GM19193 (cell line): Measurements from ENCODE around the gene SPPL2B.

ENCODE experiments used
- POLR2A ChIP-seq: IDR thresholded peaks from 4 replicates; pipeline ENCODE4 v1.6.1; 2011; ENCODE audit not compliant: insufficient read depth, insufficient read length; ENCODE audit errors: extremely low read depth

The SPPL2B gene

DNA sequence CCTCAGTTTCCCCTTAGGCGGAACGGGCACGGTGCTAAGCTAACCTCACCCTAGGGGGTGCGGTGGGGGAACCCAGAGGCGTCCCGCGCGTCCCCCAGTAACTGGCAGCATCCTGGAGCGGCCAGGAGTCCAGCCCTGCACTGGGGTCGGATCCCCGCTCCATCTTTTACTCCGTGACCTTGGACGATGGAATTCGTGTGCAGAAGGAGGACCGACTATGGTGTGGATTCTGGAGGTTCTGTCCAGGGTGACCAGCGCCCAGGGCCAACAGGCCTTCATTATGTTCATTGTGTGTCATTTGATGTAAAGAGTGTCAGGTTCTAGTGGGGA lies 630 bp downstream of the SPPL2B start:
- TF ChIP-seq POLR2A: no peak

DNA sequence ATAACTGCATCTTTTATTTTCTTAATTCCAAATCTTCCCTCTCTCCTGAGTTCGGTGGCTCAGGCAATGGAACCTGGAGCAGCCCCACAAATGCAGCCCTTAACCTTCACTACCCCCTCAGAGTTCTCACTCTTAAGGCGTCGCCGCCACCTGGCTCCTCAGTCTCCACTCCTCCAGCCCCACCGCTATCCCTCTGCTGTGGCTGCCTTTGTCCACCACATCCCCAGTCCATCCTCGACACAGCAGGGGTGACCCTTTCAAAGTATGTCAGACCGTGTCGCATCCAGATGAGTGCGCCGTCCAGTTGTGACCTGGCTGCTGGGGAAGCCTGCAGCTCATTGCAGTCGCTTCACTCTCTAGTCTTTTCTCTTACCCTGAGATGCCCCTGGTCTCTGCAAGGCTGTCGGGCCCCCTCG lies 1.0 kb downstream of the SPPL2B start:
- TF ChIP-seq POLR2A: no peak

DNA sequence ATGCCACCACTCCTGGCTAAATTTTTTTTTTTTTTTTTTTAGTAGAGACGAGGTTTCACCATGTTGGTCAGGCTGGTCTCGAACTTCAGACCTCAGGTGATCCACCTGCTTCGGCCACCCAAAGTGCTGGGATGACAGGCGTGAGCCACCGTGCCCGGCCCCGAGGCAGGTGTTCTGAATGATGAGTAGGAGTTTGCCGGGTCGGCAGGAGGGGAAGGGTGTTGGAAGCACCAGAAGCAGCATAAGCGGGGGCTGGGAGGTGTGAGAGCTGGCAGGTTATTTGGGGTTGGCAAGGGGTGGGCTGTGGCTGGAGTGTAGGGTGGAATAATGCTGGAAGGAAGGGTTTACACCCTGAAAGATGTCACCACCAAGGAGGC lies 1.8 kb downstream of the SPPL2B start:
- TF ChIP-seq POLR2A: no peak

DNA sequence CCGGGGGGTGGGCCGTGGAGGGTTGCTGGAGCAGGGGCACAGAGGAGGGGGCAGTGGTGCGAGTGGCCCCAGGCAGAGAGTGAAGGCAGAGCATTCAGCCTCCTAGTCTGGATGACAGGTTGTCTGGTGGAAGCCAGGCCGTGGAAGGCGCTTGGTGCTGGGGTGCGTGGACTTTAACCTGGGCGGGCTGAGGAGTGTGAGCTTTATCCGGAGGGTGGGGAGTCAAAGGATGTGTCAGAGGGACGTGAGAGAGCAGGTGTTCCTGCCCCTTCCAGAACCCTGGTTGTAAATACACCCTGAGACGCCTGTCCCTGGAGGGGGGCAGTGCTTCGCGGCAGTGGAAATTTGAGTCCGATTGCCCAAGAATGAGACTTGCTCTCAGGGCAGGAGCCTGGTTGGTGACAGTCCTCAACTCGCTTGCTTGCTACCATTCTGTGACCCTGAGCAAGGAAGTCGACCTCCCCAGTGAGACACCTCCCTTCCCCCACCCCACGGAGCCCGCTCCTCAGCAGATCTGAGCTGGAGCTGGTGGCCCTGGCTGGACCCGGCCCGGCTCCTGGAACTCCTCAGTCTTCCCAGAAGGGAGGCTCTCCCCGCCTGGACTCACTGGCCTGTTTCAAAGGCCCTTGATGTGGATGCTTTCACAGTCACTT lies 2.3 kb downstream of the SPPL2B start:
- no peak for TF ChIP-seq POLR2A

DNA sequence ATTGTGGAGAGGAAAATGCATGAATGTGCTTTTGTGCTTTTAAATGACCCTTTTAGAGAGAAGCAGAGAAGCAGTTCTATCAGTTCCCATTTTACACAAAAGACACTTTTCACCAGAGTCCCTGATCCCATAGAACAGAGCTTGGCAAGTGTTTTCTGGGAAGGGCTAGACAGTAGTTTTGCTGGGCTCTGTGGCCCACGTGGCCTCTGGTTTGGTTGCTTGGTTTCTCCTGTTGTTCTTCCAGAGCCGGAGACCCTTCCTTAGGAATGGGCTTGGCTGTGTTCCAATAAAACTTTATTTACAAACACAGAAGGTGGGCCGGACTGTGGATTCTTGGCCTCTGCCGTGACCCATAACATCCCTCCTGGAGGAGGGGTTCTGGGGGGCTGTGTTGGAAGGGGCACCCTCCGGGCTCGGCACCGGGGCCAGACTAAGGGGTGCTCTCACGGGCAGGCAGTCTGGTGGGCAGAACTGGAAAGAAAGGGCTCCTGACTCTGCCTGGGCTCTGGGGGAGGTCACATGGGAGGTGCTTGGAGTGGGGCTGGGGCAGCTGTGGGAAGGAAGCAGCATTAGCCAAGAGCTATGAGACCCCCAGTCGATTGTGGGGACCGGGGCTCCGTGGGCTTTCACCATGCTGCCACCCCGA lies 3.2 kb downstream of the SPPL2B start:
- no peak for TF ChIP-seq POLR2A

DNA sequence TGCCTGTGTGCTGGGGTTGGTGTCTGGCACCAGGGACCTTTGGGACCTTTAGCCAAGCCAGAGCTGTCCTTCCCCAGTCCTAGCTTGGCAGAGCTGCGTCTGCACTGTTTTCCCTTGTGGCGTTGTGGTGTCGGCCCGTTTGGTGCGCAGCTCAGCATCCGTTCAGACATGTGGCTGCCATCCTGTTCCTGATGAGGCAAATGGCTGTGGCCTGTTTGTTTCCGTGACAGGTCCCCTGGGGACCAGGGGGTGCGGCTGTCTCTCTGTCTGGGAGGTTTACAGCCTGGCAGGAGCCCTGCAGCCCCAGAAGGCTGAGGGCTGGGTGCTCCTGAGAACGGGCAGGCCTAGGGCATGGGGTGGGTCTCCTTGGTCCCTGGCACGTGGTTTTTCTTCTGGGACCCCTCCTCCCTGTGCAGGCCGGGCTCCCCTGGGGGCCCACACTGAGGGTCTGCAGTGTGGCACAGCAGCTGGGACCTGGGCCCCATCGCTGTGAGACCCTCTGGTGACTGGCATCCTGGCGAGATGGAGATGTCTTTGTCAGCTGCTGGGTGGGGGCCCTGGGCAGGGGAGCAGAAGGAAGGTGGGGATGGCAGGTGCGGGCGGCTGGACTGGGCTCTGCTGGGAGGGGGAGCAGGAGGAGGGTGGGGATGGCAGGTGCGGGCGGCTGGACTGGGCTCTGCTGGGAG lies 4.0 kb downstream of the SPPL2B start:
- no peak for TF ChIP-seq POLR2A

DNA sequence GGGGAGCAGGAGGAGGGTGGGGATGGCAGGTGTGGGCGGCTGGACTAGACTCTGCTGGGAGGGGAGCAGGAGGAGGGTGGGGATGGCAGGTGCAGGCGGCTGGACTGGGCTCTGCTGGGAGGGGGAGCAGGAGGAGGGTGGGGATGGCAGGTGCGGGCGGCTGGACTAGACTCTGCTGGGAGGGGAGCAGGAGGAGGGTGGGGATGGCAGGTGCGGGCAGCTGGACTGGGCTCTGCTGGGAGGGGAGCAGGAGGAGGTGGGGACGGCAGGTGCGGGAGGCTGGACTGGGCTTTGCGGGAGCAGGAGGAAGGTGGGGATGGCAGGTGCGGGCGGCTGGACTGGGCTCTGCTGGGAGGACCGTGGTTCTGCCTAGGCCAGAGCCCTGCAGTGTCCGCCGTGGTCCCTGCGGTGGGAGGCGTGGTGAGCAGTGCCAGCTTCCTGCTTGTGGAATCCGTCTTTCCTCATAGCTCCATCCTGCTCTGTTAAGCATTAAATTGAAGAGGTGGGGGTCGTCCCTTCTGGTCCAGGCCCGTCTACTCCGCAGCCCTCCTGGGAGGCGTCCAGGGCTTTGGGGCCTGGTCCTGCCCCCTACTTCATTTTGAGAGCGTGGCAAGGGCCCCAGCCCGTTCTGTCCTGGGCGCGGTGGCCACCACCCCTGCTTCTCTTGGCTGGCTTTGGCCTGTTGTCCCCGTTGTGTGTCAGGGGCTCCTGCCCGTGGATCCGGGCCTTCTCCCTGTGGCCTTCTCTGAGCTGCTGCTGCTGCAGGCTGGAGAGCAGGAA lies 4.7 kb downstream of the SPPL2B start:
- TF ChIP-seq POLR2A: no peak

DNA sequence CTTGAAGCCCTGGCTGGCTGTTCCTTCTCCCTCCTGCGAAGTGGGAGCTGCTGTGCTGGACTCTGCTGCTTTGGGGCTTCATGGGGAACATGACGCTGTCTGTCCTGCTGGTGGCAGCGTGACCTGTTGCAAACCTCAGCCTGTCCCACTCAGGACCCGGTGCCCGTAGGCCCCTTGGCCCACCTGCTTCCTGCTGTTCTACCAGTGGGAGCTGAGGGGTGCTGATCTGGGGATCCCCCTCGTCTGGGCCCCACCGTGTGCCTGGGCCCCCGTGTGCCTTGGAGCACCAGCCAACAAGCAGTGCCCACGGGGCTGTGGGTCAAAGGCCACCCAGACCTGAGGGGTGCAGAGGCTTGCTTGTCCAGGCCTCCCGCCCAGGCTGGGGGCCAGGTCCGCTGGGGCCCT lies 5.3 kb downstream of the SPPL2B start:
- TF ChIP-seq POLR2A: no peak

DNA sequence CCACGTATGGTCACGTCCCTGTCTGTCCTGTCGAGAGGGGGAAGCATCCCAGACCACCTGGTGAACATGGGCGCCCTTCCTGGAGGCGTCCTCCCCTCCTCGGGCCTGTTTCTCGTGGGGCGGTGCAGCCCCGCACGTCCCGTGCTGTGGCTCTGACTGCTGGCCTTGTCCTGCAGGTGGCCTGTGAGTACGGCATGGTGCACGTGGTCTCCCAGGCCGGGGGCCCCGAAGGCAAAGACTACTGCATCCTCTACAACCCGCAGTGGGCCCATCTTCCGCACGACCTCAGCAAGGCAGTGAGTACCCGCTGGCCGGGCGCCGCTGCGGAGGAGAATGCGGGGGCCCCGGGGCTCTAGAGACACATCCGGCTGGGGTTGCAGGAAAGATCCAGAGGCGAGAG lies 5.9 kb downstream of the SPPL2B start:
- TF ChIP-seq POLR2A: no peak

DNA sequence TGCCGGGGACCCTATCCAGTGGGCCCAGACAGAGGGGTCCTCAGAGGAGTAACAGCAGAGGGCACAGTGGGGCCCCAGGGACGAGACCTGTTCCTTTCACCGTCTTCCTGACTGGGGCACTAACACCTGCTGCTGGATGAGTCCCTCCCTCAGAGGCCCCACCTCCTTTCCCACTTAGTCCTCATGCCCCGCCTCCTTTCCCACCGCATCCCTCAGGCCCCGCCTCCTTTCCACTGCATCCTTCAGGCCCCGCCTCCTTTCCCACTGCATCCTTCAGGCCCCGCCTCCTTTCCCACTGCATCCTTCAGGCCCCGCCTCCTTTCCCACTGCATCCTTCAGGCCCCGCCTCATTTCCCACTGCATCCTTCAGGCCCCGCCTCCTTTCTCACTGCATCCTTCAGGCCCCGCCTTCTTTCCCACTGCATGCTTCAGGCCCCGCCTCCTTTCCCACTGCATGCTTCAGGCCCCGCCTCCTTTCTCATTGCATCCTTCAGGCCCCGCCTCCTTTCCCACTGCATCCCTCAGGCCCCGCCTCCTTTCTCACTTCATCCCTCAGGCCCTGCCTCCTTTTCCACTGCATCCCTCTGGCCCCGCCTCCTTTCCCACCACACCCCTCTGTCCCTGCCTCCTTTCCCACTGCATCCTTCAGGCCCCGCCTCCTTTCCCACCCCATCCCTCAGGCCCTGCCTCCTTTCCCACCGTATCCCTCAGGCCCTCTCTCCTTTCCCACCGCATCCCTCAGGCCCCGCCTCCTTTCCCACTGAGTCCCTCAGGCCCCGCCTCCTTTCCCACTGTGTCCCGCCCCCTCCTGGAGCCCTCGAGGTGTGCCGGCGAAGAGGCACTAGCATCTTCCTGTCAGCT lies 6.7 kb downstream of the SPPL2B start:
- TF ChIP-seq POLR2A: no peak

DNA sequence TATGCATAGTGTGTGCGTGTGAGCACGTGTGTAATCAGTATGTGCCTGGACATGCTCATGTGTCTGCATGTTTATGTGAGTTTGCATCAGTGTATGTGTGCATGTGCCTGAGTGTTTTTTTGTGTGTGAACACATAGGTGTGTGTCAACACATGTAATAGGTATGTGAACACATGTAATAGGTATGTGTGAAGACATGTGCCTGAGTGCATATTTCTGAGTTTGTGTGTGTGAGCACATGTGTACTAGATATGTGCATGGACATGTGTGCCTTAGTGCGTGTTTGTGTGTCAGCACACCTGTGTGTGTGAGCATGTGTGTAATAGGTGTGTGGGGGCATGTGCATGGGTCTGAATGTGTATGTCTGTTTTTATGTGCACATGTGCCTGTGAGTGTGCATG lies 7.4 kb downstream of the SPPL2B start:
- TF ChIP-seq POLR2A: no peak

DNA sequence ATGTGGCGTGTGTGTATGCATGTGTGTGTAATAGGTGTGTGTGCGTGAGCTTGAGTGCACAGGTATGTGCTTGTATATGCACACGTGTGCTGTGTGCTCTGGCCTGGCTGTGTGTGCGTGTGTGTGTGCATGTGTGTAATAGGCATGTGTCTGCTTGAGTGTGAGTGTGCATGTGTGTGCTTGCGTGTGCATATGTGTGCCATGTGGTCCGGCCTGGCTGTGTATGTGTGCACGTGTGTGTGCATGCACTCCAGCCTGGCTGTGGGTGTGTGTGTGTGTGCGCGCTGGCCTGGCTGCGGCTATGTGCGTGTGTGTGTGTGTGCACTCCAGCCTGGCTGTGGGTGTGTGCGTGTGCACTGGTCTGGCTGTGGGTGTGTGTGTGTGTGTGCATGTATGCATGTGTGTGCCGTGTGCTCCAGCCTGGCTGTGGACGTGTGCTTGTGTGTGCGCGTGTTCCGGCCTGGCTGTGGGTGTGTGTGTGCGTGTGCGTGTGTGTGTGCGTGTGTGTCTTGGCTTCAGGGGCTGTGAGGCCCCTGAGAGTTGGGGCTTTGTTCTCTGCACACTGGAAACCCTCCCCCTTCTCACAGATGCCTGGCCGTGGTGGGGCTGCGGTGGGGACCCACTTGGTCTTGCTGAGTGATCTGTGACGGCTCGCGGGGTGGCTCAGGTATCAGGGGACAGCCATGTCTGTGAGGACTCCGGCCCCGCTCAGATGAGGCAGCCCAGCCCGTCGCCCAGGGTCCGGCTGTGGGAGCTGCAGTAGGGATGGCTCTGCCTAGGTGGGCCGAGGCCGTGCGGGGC lies 8.2 kb downstream of the SPPL2B start:
- TF ChIP-seq POLR2A: no peak

DNA sequence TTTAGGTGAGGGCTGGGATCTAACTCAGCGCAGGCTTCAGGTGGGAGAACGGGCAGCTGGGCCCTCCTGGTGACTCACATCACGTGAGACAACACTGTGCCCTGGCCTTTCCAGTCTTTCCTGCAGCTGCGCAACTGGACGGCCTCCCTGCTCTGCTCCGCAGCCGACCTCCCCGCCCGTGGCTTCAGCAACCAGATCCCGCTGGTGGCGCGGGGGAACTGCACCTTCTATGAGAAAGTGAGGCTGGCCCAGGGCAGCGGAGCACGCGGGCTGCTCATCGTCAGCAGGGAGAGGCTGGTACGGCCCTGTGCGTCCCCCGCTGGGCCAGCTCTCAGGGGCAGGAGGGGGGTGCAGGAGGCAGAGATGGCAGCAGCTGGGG lies 8.8 kb downstream of the SPPL2B start:
- TF ChIP-seq POLR2A: no peak

DNA sequence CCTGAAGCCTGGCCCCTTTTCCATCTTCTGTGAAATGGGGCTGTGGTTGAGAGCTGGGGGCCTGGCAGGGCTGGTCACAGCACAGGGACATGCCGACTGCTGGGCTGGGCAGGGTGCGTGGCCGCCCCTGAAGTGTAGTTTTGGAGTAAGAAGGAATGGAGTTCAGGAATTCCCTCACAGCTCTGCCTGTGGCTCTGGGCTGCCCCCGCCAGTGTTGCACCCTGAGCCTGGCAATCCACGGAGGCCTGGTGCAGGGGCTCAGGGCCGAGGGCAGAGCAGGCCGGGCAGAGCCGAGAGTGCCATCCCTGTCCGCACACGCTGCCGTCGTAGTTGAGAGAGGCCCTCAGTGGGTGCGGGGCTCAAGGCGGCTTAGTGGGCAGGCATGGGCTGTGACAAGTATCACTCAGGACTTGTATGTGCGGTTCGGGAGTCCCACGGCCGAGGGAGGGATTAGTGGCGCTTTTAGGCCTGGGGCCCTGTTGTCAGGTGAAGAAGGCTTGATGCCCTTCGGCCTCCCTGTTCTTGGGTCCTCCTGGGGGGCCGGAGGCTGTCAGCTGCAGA lies 9.7 kb downstream of the SPPL2B start:
- TF ChIP-seq POLR2A: no peak
